Mesenchymal stem cell (in vitro differentiated cells and primary cell): Measurements from ENCODE around the gene TGFB1.

Experiments
- DNase-seq: peaks from one replicate; pipeline ENCODE4 v3.0.0-alpha.2; 2013
- H2AFZ ChIP-seq: one replicate; pipeline ENCODE4 v1.6.1; 2013; ENCODE audit warnings: low read depth, mild to moderate bottlenecking, control low read depth, inconsistent platforms, low read length, moderate library complexity
- H2AK5ac ChIP-seq: 2 replicates; pipeline ENCODE4 v1.6.1; 2013; ENCODE audit warnings: low read length, moderate library complexity, mild to moderate bottlenecking, inconsistent platforms; ENCODE audit not compliant: severe bottlenecking
- H2BK120ac ChIP-seq: one replicate; pipeline ENCODE4 v1.6.1; 2013; ENCODE audit warnings: low read depth, mild to moderate bottlenecking, inconsistent platforms, low read length, moderate library complexity
- H2BK12ac ChIP-seq, 2 experiments: one replicate each; pipeline ENCODE4 v1.6.1; 2013; ENCODE audit warnings: inconsistent platforms in 2 of 2, low read length in 2 of 2, mild to moderate bottlenecking in 2 of 2, moderate library complexity in 2 of 2, control low read depth in 1 of 2
- H2BK15ac ChIP-seq: one replicate; pipeline ENCODE4 v1.6.1; 2013; ENCODE audit warnings: mild to moderate bottlenecking, low read depth, inconsistent platforms; ENCODE audit not compliant: poor library complexity, severe bottlenecking
- H2BK5ac ChIP-seq: 2 replicates; pipeline ENCODE4 v1.6.1; 2013; ENCODE audit warnings: low read depth, mild to moderate bottlenecking, low read length, control low read depth, inconsistent platforms; ENCODE audit not compliant: poor library complexity, severe bottlenecking
- H3K14ac ChIP-seq, 2 experiments: one replicate each; pipeline ENCODE4 v1.6.1; 2013; ENCODE audit warnings: inconsistent platforms in 2 of 2, low read length in 2 of 2, control low read depth in 1 of 2, mild to moderate bottlenecking in 1 of 2, moderate library complexity in 1 of 2
- H3K18ac ChIP-seq, 2 experiments: one replicate each; pipeline ENCODE4 v1.6.1; 2013; ENCODE audit warnings: inconsistent platforms in 2 of 2, low read length in 2 of 2, control low read depth in 1 of 2, low read depth in 1 of 2, mild to moderate bottlenecking in 1 of 2
- H3K23ac ChIP-seq, 2 experiments: one replicate each; pipeline ENCODE4 v1.6.1; 2013; ENCODE audit warnings: inconsistent platforms in 2 of 2, low read length in 2 of 2, mild to moderate bottlenecking in 2 of 2, moderate library complexity in 2 of 2, control low read depth in 1 of 2
- H3K27ac ChIP-seq: 2 replicates; pipeline ENCODE4 v1.5.1; 2013; ENCODE audit warnings: mild to moderate bottlenecking, moderate library complexity, low read length, control low read depth, inconsistent platforms; ENCODE audit not compliant: poor library complexity, severe bottlenecking
- H3K27me3 ChIP-seq, 2 experiments: 2 replicates each; pipeline versions ENCODE4 v1.6.1 to v1.7.0; 2013; ENCODE audit warnings: low read length in 2 of 2, mild to moderate bottlenecking in 2 of 2, moderate library complexity in 2 of 2, control low read depth in 1 of 2, inconsistent platforms in 1 of 2; ENCODE audit not compliant: control insufficient read depth in 1 of 2, insufficient read depth in 1 of 2
- H3K36me3 ChIP-seq, 2 experiments: 2 replicates each; pipeline versions ENCODE4 v1.6.1 to v1.7.0; 2013; ENCODE audit warnings: low read length in 2 of 2, control low read depth in 1 of 2, inconsistent platforms in 1 of 2, low read depth in 1 of 2, mild to moderate bottlenecking in 1 of 2; ENCODE audit not compliant: insufficient read depth in 2 of 2, control insufficient read depth in 1 of 2
- H3K4ac ChIP-seq, 2 experiments: one replicate each; pipeline ENCODE4 v1.6.1; 2013; ENCODE audit warnings: inconsistent platforms in 2 of 2, low read length in 2 of 2, mild to moderate bottlenecking in 2 of 2, moderate library complexity in 2 of 2, control low read depth in 1 of 2, low read depth in 1 of 2
- H3K4me1 ChIP-seq: 2 replicates; pipeline ENCODE4 v1.6.1; 2013; ENCODE audit warnings: low read depth, low read length, control low read depth; ENCODE audit not compliant: control insufficient read depth, insufficient read depth
- H3K4me2 ChIP-seq: 2 replicates; pipeline ENCODE4 v1.6.1; 2013; ENCODE audit warnings: low read length, mild to moderate bottlenecking, inconsistent platforms; ENCODE audit not compliant: poor library complexity, severe bottlenecking
- H3K4me3 ChIP-seq, 2 experiments: 2 replicates each; pipeline versions ENCODE4 v1.5.1 to v1.7.0; 2013; ENCODE audit warnings: low read length in 2 of 2, mild to moderate bottlenecking in 2 of 2, control low read depth in 1 of 2, low read depth in 1 of 2; ENCODE audit not compliant: insufficient read depth in 1 of 2
- H3K79me1 ChIP-seq: replicated peaks from 2 replicates; pipeline ENCODE4 v1.6.1; 2013; ENCODE audit warnings: mild to moderate bottlenecking, control low read depth, low read length, inconsistent platforms; ENCODE audit not compliant: poor library complexity, severe bottlenecking
- H3K9ac ChIP-seq: 2 replicates; pipeline ENCODE4 v1.7.0; 2013; ENCODE audit warnings: mild to moderate bottlenecking, low read length, moderate library complexity
- H3K9me3 ChIP-seq: 2 replicates; pipeline ENCODE4 v1.7.0; 2013; ENCODE audit warnings: mild to moderate bottlenecking, low read length; ENCODE audit not compliant: control insufficient read depth
- H4K8ac ChIP-seq: one replicate; pipeline ENCODE4 v1.6.1; 2013; ENCODE audit warnings: inconsistent platforms, mild to moderate bottlenecking, low read length, moderate library complexity
- H4K91ac ChIP-seq: one replicate; pipeline ENCODE4 v1.6.1; 2013; ENCODE audit warnings: mild to moderate bottlenecking, low read length, inconsistent platforms
- WGBS: methylation state at CpG from one replicate; pipeline ENCODE4 v1.1.7; 2013; ENCODE audit warnings: mixed read lengths; 5-methylcytosine and 5-hydroxymethylcytosine counted together

The TGFB1 gene

GRCh38 chr19:41364524-41365391 lies 11.0 kb upstream of the TGFB1 start:
- H3K4me3 ChIP-seq = peak overlapping the region; percentile 58 to 90
- H2BK120ac ChIP-seq = no peak overlapping the region
- no peak overlapping the region for H3K14ac ChIP-seq
- H3K9ac ChIP-seq = peak overlapping the region; percentile 99
- peaks cover 0 to 3% of the 10 kb centered on the region in 2 experiments for H3K36me3 ChIP-seq
- H2BK12ac ChIP-seq = peak overlapping the region in 1 of 2 experiments; percentile 29
- H3K79me1 ChIP-seq = peaks cover 24% of the 10 kb centered on the region
- H2AFZ ChIP-seq = peak overlapping the region; percentile 53
- H3K4me2 ChIP-seq = peak overlapping the region; percentile 86
- H3K9me3 ChIP-seq = no peaks in the 10 kb centered on the region
- peak overlapping the region; percentile 84 for H4K91ac ChIP-seq
- H3K27me3 ChIP-seq = no peaks in the 10 kb centered on the region
- WGBS = 84% methylated on average over 9 of the region's 14 CpGs
- H3K23ac ChIP-seq = no peak overlapping the region
- DNase-seq = no peak
- H3K27ac ChIP-seq = peak overlapping the region; percentile 91
- H2BK5ac ChIP-seq = peak overlapping the region; percentile 94
- no peak overlapping the region for H2BK15ac ChIP-seq
- peak overlapping the region; percentile 76 for H2AK5ac ChIP-seq
- H3K18ac ChIP-seq = peak overlapping the region; percentile 18 to 34
- H3K4me1 ChIP-seq = peaks cover 29% of the 10 kb centered on the region
- H3K4ac ChIP-seq = peak overlapping the region; percentile 29 to 52
- peak overlapping the region; percentile 81 for H4K8ac ChIP-seq

GRCh38 chr19:41363753-41364523 lies 10.2 kb upstream of the TGFB1 start, which contains the start of gene B9D2:
Gene B9D2 (minus strand): TSS chr19:41364149. CDS start chr19:41363519, 630 bp downstream.
- Histone ChIP-seq H4K91ac (peak within 1 kb of the TSS; percentile 96), H3K23ac (peak within 1 kb of the TSS; percentile 79 to 83), H3K4ac (peak within 1 kb of the TSS; percentile 99 to 100), H2BK5ac (peak within 1 kb of the TSS; percentile 99), H3K14ac (peak within 1 kb of the TSS in 1 of 2 experiments; percentile 99), H2AFZ (peak within 1 kb of the TSS; percentile 64), H3K27me3 (no peaks in the 10 kb centered on the region), H3K9me3 (no peaks in the 10 kb centered on the region), H3K4me2 (peak within 1 kb of the TSS; percentile 86), H4K8ac (peak within 1 kb of the TSS; percentile 87), H2BK12ac (peak within 1 kb of the TSS in 1 of 2 experiments; percentile 59), H2AK5ac (peak within 1 kb of the TSS; percentile 76), H3K27ac (peak within 1 kb of the TSS; percentile 100), H3K36me3 (no peaks in the 10 kb centered on the region), H3K9ac (peak within 1 kb of the TSS; percentile 99), H3K79me1 (peaks cover 23% of the 10 kb centered on the region), H3K4me1 (peaks cover 26% of the 10 kb centered on the region), H2BK15ac (peak within 1 kb of the TSS; percentile 94), H3K4me3 (peak within 1 kb of the TSS; percentile 90 to 92), H2BK120ac (peak within 1 kb of the TSS; percentile 94), H3K18ac (peak within 1 kb of the TSS; percentile 100)
- peak; percentile 99 for DNase-seq
- under 1% methylated on average over 48 of the region's 56 CpGs for WGBS

- Histone ChIP-seq H3K9me3 (no peaks in the 10 kb centered on the region), H2BK15ac (no peak overlapping the region), H3K4me3 (peak overlapping the region in 1 of 2 experiments; percentile 90), H4K91ac (no peak overlapping the region), H3K18ac (peak overlapping the region; percentile 28 to 34), H3K27me3 (no peaks in the 10 kb centered on the region), H3K27ac (no peak overlapping the region), H3K36me3 (no peaks in the 10 kb centered on the region), H2BK5ac (no peak overlapping the region), H4K8ac (peak overlapping the region; percentile 54), H3K4ac (peak overlapping the region in 1 of 2 experiments; percentile 42), H3K14ac (no peak overlapping the region), H2BK120ac (no peak overlapping the region), H2AK5ac (no peak overlapping the region), H3K4me2 (peak overlapping the region; percentile 59), H2BK12ac (peak overlapping the region in 1 of 2 experiments; percentile 47), H2AFZ (no peak overlapping the region), H3K4me1 (peaks cover 24% of the 10 kb centered on the region), H3K23ac (no peak overlapping the region), H3K79me1 (peaks cover 23% of the 10 kb centered on the region), H3K9ac (peak overlapping the region; percentile 99)
- 56% methylated on average over 6 of the region's 6 CpGs for WGBS
- DNase-seq = no peak
Measured at GRCh38 chr19:41363371-41363752, 9.6 kb upstream of the TGFB1 start.
